ENCODE measurements around the gene SIRT7. TPM values are rescaled to one million over a fixed set of nuclear protein-coding genes. Genes with fewer than 3 reads are reported as not detected.

Gene SIRT7
- total RNA-seq, 1 experiment from 2014 or later = 8.7 TPM

DNA sequence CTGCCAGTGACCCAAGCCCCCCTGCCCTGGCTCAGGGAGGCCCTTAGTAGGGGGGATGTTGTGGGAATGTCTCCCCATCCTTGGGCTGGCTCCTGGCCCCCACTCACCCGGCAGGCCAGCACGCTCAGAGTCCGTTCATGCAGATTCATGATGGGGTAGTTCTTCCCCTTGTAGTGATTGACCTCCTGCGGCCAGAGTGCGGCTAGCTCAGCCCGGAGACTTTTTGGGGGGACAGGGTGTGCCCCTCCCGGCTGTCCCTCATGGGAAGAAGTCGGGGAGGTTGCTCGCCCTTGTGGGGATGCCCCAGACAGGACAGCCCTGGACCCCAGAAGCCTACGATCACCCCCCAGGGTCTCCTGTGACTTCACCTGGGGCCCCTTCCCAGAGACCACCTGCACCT, 12.0 kb downstream of the SIRT7 start:
- DNase-seq (ENCODE audit: low spot score) = no peak

DNA sequence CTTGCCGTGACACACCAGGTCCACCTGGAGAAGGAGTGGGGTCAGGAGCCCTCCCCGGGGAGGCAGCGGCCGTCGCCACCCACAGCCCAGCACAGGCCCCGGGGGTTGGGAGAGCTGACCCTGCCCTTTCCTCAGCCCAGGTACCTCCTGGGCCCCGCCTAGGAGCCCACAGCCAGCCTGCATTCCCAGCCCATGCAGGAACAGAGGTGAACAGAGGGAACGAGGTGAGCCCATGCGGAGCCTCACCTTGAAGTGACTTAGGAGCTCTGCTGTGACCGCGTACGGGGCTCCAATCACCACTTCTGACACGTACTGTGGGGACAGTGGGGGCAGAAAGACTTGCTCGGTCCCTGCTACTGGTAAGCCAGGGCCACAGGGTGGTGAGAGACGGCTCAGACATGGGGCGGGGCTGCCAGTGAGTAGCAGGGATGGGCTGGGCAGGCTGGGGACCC, 12.5 kb downstream of the SIRT7 start:
- no peak for DNase-seq (ENCODE audit: low spot score)

DNA sequence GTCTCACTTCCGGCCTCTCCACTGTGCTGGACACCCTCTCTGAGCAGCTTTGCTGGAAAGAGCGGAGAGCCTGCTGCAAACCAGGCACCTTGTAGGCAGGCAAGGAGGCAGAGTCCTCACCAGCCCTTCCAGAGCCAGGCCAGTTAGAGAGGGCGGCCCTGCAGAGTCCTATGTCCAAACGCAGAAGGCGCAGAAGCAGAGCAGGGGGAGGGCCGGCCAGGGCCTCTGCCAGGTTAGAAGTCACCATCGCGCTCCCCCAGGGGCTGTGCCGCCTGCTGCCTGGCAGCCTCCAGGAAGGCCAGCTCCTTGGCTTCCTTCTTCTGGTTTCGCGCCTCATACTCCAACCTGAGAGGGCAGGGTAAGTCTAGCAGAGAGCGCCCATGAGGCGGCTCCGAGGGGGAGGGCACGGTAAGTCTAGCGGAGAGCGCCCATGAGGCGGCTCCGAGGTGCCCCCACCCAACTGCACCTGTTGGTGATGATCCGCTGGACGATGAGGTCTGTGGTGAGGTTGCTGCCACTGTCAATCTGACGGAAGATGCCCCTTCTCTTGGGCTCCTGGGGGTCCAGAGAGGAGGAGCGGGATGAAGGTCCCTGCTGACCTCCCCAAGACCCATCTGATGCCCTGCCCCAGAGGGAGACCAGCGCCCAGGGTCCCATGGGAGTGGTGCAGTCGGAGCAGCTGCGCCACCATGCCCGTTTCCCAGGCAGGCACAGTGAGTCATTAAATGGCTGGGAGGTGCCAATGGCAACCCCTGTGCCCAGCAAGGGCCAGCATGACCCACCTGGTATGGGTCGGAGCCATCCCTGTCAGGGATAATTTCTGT, 13.2 kb downstream of the SIRT7 start:
- DNase-seq (ENCODE audit: low spot score) = no peak

DNA sequence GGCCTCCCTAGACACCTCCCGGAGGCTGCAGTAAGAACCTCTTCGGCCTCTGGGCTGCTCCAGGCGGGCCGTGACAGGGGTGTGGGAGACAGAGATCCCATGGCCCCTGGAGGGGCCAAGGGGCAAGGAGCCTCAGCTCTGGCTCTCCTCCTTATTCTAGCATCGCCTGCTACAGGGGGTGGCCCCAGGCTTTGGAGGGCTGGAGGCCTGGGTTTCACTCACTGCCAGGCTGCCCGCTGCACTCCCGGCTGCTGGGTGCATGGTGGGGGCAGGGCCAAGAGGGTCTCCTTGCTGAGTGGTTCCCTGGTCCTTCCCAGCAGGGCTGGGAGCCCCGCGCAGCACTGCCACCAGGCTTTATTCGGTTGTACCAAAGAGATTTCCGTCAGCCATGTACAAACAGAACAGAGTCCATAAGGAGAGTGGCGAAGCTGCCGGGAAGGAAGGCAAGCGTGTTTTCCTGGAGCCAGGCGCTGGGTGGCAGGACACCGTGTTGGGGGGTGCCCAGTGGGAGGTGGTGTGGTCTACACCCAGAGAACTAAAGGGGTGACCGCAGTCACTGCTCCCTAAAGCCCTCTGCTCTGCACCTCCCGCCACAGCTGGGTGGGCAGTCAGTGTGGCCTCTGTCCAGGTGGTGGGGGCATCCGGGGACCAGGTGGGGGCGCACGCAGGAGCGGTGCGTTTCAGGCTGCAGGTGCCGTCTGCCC, 13.9 kb downstream of the SIRT7 start:
- DNase-seq (ENCODE audit: low spot score) = no peak

DNA sequence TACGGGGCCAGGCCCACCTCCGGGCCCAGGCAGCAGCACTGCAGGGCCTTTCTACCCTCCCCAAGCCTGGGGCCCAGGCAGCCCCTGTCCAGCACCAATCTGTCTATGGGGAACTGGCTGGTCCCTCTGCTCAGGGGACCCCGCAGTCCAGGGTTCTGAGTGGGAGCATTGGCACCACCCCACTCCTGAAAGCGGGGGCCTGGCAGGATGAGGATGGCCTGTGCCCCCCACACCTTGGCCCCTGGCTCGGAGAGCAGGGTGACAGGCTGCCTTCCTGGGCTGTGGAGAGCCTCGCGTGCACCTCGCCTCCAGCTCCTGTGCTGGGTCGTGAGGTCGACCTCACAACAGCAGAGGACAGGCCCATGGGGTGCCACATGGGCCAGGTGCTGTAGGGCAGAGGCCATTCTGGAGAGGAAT, 14.6 kb downstream of the SIRT7 start:
- DNase-seq (ENCODE audit: low spot score) = no peak

DNA sequence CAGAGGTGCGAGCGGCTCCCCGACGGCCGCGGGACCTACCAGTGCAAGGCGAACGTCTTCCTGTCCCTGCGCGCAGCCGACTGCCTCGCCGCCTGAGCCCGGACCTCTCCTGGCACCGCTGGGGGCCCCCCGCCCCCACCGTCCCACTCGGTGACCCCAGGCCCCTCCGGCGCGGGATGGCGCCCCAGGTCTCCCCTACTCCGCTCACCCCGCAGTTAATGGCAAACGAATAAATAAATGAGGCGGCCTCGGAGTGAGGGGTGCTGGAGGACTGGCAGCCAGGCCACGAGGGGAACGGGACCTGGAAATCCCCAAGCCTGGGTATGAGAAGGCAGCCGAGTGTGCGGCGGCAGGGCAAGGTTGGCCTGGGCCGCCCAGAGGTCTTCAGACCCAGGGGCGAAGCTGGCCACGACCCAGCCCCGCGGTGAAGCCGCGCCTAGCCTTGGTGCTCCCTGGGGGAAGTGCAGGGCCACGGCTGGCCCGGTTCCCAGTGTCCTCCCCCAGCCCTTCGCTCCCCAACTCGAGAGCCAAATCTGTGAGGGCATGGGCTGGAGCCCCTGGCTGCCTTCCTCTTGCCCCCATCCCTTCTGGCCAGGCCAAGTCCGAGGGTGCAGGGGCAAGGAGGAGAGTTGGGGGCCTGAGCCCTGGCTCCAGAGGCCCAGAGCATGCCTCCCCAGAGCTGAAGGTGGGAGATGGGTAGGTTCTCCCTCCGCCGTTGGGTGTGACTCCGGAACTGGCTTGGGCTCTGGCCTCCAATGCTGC, 15.1 kb downstream of the SIRT7 start:
- no peak for DNase-seq (ENCODE audit: low spot score)

DNA sequence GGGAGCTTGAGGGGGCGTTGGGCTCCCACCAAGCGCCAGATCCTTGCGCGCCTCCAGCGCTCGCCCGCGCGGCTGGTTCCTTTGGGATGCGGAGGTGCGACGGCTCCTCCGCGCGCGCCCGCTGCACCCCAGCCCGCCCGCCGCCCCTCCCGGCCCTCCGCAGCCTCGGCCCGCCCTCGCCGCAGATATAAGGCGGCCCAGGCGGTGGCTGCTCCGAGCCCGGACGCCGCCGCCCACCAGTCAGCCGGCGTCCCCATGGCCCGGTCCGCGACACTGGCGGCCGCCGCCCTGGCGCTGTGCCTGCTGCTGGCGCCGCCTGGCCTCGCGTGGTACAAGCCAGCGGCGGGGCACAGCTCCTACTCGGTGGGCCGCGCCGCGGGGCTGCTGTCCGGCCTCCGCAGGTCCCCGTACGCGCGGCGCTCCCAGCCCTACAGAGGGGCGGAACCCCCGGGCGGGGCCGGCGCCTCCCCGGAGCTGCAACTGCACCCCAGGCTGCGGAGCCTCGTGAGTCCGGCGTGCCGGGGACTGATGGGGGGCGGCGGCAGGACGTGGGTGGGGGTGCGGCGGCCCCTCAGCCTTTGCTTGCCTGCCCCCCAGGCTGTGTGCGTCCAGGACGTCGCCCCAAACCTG, 15.8 kb downstream of the SIRT7 start, which contains the start of gene NPB:
NPB (plus strand) TSS at position 216 of the 630 bp plus-strand sequence; CDS start at position 256, 40 bp downstream.
- DNase-seq (ENCODE audit: low spot score) = no peak

DNA sequence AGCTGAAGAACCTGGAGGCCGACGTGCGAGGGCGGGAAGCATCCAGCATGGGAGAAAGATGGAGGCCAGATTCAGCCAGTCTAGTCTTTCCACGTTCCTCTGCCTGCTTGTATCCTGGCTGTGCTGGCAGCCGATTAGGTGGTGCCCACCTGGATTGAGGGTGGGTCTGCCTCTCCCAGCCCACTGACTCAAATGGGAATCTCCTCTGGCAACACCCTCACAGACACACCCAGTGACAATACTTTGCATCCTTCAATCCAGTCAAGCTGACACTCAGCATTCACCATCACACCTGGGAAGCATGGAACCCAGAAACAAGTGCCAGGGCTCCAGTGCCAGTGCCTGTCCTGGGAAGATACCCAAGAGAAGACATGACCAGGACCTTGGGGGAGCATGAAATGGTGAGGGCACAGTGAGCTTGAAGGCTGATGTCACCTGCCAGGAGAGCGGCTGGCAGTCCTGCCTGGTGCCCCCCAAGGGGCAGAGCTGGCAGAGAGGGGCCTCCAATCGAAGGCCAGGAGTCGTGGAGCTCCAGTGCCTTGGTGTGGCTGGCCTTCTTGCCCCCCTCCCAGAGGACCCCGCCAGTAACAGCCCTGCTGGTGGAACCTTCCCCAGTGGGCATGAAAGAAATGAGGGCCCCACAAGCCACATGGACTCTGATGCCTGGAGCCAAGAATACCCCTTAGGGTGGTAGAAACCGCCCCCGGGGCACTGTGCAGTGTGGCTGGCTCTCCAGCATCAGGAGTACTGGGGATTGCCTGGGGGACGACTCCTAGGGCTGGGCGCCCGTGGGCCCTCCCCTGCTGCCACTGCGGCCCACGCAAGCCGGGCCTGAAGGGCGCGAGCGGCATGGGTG, 16.6 kb downstream of the SIRT7 start:
- DNase-seq (ENCODE audit: low spot score) = no peak

DNA sequence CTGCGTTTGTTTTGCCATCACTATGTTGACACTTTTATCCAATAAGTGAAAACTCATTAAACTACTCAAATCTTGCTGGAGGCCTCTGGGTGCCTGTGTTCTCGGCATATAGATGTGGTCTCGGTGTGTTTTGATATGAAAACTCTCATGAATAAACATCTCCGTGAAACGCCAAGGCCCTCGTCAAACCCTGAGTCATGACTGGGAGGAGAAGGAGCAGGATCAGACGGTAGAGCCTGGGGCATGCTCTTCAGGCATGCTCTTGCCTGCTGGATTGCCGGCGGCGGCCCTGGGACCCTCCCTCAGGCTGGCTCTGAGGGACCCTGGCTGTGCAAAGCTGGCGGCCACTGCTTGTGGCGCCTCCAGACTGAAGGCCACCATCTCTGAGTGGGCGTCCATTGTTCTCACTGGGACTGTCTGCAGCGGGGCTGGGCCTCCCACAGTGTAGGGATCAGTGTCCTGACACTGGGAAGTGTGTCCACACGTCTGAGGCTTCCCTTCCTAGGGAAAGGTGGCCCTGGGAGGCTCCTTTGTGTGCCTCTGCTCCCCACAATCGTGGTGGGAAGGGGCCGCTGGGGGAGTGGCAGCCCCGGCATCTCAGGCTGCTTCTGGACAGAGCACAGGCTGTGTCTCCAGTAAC, 17.7 kb downstream of the SIRT7 start:
- no peak for DNase-seq (ENCODE audit: low spot score)

DNA sequence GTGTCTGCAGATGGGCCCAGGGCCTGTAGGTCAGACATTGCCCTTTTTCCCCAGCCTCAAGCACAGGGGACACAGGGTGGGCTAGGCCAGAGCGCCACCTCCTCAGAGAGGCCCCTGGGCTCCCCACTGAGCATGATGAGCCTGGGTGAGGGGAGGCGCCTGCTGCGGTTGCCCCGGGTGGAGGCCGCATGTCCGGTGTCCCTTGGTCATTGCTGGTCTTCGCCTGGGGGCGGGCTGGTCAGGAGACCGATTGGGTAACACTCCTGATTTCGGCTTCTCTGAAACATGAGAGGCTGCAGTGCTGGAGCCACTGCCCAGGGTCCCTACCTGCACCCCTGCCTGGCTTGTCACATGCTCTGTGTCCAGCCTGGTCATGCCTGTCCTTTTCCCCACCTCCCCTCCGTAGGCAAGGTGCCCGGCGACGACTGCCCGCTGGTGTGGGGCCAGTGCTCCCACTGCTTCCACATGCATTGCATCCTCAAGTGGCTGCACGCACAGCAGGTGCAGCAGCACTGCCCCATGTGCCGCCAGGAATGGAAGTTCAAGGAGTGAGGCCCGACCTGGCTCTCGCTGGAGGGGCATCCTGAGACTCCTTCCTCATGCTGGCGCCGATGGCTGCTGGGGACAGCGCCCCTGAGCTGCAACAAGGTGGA, 18.3 kb downstream of the SIRT7 start:
- DNase-seq (ENCODE audit: low spot score) = no peak

DNA sequence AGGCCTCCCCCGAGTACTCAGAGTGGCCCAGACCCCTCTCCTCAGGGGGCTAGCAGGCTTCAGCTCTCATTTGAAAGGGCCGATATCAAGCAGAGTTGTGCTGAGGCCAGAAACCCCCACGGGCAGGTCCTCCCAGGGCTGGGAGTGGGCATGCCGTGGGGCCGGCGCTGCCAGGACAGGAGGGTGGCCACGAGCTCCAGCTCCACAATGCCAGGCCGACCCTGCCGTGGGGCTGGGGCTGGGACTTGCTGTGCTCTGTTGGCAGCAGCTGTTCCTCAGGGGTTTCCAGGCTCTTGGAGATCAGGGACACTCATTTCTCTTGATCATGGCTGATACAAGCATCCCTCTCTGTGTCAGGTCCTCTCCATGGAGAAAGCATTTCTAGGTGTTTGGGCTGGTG, 19.1 kb downstream of the SIRT7 start:
- no peak for DNase-seq (ENCODE audit: low spot score)

DNA sequence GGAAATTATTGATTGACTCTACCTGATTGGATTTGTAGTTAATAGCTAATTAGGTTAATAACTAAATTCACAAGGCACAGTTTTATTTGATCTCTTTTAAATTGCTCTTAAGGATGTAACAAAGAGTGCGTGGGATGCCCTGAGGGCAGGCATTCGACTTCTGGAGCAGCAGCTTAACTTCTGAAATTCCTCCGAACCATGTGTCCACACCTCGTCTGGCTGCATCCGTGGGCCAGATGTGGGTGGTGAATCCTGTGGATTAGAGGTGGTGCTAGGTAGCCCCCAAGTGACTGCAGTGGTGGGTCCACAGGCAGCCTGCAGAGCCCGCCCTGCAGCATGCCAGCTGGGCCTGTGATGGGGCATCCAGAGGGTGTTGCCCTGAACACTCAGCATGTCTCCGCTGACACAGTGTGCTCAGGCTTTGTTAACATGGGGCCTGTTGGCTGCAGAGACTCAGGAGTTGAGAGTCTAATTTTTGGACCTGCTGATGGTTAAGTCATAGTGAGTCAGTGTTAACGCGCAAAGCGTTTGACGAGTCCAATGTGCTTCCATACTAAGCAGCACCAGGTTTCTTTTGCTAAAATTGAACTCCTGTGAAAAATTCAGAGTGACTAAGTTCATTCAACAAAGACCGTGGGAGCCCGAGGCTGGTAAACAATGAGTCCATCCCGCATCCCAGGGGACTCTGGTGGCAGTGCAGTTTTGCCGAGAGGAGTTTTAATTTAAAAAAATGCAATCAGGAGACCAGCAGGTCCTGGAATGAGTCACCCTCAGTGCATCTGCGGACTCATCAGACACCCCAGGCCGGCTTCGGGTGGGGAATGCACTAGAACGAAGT, 19.7 kb downstream of the SIRT7 start:
- peak; percentile 76 for DNase-seq (ENCODE audit: low spot score)

DNA sequence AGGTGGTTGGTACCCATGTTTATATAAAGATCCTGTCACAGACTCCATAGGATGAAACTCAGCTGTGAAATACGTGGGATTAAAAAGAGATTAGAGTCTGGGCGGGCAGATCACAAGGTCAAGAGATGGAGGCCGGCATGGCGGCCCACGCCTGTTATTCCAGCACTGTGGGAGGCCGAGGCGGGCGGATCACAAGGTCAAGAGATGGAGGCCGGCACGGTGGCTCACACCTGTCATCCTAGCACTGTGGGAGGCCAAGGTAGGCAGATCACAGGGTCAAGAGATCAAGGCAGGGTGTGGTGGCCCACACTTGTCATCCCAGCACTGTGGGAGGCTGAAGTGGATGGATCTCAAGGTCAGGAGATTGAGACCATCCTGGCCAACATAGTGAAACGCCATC, 22.6 kb downstream of the SIRT7 start:
- DNase-seq (ENCODE audit: low spot score) = no peak

DNA sequence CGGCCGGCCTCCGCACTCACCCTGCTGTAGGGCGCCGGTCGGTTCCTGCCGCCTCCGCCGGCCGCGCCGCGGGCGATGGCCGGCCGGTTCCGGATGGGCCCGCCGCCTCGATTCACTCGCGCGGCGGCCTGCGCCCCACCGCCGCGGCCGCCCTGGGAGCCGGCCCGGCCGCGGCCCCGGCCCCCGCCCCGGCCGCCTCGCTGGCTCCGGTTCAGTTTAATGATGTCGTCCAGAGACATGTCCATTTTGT, 26.7 kb downstream of the SIRT7 start:
- DNase-seq (ENCODE audit: low spot score) = no peak

DNA sequence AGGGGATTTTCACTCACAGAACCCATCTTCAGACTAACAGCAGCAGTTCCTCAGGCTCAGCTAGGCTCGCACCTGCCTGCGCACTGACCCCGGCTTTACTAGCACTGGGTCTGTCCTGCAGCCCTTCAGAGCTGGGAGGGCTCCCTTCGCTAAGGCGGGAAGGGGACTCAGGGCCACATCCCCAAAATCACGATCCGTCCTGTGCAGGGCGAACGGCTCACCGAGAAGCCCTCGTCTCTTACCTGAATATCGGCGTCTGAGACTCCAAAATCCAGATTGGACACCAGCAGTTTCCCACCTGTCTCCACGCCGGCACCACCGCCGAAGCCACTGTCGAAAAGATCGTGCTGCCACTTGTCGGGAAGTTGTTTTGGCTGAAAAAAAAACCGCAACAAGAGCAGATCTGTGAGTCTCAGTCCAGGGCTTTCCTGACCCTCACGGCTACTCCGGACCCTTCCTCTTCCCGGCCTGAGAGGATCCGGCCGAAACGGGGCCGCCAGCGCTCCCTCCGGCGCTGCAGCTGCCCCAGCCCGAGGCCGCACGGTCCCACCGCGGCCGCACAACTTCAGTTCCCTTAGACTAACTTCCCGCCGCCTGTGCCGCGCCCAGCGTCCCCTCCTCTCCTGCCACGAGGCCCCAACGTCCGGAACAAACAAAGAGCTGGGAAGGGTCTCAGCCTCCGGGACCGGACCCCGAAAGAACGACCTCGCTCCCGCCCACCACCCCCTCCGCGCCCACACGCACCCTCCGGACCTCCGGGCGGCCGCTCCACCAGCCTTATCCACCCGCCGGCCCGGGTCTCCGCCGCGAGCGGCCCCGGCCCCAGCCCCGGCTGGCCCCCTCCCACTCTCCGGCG, 27.3 kb downstream of the SIRT7 start:
- DNase-seq (ENCODE audit: low spot score) = no peak

DNA sequence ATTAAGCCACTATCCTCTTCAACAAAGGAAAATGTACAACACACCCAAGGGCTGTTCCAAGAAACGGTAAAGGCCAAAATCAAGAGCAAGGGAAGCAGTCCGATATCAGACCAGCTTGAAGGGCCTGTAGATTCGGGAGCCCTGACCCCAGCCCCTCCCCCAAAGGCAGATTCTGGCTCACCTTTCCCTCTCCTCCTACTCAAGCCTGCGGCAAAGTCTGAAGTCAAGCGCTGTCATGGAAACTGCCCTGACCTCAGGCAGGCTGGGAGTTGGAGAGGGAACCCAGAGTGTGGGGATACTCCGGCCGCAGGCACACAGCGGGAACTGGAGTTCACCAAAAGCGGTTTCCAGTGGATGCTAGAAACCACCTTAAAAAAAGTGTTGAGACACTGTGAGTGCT, 28.4 kb downstream of the SIRT7 start:
- DNase-seq (ENCODE audit: low spot score) = no peak

DNA sequence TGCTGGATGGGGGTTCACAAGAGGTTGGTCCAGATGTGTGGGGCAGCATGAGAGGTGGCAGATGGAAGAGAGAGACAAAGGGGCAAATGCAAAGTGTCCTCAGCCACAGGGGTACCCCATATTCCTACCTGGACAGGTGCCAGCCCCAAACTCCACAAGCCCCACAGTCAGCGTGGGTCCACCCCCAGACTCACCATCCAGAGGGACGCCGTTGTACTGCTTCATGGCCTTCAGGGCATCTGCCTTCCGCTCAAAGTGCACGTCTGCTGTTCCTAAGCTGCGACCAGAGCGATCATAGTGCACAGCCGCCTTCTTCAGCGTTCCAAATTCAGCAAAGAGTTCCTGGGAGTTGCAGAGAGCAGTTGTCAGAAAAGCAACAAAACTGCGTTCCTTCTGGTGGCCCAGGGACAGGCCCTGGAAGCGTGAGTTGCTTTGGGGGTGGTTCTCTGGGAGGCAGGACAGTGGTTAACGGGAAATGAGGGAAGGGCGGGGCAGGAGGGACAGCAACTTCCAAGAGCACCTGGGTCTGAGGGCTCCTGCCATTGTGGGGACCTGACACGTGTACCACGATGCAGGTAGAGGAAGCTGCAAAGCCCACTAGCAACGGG, 28.9 kb downstream of the SIRT7 start:
- no peak for DNase-seq (ENCODE audit: low spot score)

All from H4 (cell line).